ENCODE measurements around the gene SLC25A22.

GRCh38 chr11:816433-816779 lies 18.3 kb upstream of the SLC25A22 start:
- TF ChIP-seq CTCF (IDR thresholded peaks at IDR 0.05 in 2 of 3, conservative IDR thresholded peaks at IDR 0.05 in 1 of 3; ENCODE audit: insufficient read depth in 2 of 3, low read depth in 1 of 3, low read length in 3 of 3) (no peak), SP1 (CRISPR knock-in tag; IDR thresholded peaks at IDR 0.05) (no peak), KLF16 (IDR thresholded peaks at IDR 0.05) (no peak), MECOM (CRISPR knock-in tag; IDR thresholded peaks at IDR 0.05) (no peak), FIP1L1 (IDR thresholded peaks at IDR 0.05; ENCODE audit: low read depth, low read length, poor library complexity, severe bottlenecking) (no peak)
- TF ChIP-seq, protein P1, sequence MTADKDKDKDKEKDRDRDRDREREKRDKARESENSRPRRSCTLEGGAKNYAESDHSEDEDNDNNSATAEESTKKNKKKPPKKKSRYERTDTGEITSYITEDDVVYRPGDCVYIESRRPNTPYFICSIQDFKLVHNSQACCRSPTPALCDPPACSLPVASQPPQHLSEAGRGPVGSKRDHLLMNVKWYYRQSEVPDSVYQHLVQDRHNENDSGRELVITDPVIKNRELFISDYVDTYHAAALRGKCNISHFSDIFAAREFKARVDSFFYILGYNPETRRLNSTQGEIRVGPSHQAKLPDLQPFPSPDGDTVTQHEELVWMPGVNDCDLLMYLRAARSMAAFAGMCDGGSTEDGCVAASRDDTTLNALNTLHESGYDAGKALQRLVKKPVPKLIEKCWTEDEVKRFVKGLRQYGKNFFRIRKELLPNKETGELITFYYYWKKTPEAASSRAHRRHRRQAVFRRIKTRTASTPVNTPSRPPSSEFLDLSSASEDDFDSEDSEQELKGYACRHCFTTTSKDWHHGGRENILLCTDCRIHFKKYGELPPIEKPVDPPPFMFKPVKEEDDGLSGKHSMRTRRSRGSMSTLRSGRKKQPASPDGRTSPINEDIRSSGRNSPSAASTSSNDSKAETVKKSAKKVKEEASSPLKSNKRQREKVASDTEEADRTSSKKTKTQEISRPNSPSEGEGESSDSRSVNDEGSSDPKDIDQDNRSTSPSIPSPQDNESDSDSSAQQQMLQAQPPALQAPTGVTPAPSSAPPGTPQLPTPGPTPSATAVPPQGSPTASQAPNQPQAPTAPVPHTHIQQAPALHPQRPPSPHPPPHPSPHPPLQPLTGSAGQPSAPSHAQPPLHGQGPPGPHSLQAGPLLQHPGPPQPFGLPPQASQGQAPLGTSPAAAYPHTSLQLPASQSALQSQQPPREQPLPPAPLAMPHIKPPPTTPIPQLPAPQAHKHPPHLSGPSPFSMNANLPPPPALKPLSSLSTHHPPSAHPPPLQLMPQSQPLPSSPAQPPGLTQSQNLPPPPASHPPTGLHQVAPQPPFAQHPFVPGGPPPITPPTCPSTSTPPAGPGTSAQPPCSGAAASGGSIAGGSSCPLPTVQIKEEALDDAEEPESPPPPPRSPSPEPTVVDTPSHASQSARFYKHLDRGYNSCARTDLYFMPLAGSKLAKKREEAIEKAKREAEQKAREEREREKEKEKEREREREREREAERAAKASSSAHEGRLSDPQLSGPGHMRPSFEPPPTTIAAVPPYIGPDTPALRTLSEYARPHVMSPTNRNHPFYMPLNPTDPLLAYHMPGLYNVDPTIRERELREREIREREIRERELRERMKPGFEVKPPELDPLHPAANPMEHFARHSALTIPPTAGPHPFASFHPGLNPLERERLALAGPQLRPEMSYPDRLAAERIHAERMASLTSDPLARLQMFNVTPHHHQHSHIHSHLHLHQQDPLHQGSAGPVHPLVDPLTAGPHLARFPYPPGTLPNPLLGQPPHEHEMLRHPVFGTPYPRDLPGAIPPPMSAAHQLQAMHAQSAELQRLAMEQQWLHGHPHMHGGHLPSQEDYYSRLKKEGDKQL (CRISPR knock-in tag; IDR thresholded peaks at IDR 0.05; ENCODE audit: borderline replicate concordance) = no peak
- TF ChIP-seq, protein P2, sequence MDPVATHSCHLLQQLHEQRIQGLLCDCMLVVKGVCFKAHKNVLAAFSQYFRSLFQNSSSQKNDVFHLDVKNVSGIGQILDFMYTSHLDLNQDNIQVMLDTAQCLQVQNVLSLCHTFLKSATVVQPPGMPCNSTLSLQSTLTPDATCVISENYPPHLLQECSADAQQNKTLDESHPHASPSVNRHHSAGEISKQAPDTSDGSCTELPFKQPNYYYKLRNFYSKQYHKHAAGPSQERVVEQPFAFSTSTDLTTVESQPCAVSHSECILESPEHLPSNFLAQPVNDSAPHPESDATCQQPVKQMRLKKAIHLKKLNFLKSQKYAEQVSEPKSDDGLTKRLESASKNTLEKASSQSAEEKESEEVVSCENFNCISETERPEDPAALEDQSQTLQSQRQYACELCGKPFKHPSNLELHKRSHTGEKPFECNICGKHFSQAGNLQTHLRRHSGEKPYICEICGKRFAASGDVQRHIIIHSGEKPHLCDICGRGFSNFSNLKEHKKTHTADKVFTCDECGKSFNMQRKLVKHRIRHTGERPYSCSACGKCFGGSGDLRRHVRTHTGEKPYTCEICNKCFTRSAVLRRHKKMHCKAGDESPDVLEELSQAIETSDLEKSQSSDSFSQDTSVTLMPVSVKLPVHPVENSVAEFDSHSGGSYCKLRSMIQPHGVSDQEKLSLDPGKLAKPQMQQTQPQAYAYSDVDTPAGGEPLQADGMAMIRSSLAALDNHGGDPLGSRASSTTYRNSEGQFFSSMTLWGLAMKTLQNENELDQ (CRISPR knock-in tag; IDR thresholded peaks at IDR 0.05; ENCODE audit: borderline replicate concordance) = no peak

All from K562 (cell line).